ENCODE results near the gene ADAMTS6.
"Not testable (repeated sequence)": the region's sequence is repeated elsewhere in the genome, so short reads cannot be mapped to it uniquely, and the experiment has no call there.

ADAMTS6 gene

DNA sequence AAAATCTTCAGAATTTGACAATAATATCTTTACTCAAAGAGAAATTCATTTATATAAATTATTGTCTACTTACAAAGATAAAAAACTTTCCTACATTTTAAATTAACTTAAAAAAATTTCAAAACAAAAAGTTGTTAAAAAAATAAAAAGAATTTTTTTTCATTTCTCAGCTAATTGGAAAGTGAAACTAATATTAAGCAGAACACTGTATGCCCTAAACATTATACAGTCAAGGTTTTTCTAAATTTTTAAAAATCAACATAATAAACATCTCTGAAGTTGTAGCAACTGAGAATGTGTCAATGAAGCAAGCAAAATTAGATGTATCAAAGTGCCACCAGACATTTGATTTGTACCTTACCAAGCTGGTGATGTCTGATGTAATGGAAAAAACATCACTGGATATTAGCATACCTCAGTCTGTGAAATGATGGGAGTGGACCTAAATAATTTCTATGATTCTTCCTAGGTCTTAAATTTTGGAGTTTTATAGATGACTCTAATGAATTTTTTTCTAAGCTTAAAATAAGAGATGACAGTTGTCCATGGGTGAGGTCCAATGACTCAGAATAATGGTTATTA, 290.1 kb downstream of the ADAMTS6 start:
- no peak for DNase-seq

DNA sequence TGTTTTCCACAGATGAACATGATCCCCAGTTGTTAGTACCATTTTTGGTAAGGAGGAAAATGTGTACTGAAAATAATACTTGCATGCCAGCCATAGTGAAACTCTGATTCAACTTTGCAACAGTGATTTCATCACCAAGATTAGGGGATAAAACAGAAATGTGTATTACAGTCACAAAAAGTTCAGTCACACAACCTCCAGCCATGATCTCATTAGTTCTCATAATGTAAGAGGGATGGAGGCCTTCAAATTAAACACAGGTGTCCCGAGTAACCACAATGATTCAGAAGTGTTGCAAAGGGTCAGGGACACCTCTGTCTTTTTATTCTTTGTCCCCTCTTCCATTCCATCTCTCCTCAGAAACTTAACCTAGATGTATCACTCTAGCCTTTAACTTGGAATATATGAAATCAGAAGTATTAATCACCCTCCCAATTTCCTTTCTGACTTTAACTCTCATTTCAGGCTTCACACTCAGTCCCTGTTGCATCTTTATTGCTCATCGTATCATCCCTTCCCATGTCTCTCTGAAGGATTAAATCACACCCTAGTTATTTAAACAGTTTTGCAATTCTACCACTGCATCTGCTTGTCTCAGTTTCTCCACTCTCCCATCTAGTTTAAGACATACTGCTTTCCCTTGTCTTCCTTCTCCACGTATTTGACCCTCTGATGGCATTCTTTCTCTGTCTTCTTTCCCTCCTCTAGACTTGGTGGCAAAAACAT, 291.2 kb downstream of the ADAMTS6 start:
- no peak for DNase-seq

DNA sequence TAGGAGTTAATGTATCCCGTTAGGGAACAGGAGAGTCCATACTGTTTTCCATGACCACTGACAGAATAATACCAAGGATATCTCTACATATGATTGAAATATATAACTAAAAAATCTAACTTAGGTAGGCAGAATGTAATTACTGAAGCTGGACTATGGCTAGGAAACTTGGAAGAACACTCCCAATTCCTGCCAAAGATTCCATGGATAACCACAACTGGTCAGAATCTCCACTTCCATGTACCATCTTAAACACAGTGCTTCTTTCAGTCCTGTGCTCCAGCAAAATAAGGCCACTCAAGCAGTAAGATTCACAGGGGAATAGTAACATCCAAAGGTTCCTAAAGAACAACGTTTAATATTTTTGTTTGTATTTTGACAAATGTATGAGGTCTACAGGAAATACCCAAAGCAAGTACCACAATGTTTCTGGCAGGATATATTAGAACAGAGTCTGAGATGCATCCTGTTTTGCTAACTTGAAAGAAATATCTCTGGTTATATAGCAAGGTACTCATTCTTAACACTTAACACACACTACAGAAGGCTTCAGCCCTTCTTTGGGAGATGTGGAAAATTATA, 295.0 kb downstream of the ADAMTS6 start:
- no peak for DNase-seq

DNA sequence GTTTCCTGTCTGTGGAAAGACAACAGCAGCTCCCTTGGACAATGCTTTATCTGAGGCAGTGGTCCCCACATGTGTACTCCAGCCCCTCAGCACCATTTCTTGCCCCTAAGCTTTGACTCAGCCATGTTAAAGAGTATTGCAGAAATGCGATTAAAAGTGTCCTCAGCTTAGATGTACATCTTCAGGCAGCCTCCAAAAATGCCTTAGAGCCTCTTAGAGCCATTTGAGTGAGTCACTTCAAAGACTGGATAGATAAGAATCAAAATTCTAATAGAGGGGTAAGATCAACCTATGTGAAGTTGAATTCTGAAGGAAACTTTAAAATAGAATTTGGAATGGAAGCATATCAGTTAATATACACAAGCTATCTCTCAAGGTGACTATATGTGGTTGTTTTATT, 296.3 kb downstream of the ADAMTS6 start:
- no peak for DNase-seq

DNA sequence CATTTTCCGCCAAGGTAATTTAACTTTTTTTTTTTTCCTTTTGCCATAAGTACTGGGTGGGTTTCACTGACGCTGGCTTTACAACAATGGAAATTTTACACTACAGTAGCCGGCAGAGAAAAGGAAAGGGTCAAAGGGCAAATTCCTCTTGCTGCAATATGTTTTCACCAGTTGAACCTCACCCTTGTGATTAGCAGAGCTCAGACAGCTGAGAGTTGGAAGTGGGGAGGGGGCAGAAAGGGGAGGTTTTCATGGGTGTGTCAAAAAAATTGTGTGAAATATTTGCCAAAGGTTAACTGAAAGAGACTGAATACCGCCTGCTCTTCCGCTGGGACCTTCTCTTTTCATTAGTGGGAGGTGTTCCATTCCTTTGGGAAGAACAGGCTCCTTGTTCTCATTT, 296.9 kb downstream of the ADAMTS6 start:
- DNase-seq = no peak

DNA sequence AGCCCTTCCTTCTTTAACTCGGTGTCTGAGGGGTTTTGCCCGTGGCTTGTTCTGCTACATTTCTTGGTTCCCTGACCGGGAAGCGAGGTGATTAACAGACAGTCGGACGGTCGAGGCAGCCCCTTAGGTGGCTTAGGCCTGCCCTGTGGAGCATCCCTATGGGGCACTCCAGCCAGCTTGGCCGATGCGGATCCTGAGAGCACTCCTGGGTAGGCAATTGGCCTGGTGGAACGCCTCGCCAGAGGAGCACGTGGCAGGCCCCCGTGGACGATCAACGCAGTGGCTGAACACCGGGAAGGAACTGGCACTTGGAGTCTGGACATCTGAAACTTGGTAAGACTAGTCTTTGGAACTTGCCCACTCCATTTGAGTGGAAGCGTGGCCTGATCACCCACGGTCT, 307.5 kb downstream of the ADAMTS6 start:
- DNase-seq = not testable (repeated sequence)

DNA sequence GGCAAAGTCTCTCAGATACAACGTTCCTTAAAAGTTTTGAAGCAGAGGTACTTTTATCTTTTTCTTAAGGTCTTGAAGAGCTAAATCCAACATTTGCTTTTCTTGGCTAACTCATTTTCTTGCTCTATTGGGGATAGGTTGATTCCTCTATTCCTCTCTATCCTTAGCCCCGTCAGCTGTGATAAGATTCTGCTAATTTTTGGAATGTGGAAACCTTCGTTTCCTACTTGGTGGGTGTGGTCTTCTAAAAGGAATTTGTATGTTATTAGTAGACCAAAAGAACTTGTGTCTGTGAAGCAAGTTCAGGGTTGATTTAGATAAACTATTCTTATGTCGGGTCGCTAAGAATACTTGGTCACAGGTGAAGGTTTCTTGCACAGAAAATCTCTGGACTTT, 308.6 kb downstream of the ADAMTS6 start:
- no peak for DNase-seq

DNA sequence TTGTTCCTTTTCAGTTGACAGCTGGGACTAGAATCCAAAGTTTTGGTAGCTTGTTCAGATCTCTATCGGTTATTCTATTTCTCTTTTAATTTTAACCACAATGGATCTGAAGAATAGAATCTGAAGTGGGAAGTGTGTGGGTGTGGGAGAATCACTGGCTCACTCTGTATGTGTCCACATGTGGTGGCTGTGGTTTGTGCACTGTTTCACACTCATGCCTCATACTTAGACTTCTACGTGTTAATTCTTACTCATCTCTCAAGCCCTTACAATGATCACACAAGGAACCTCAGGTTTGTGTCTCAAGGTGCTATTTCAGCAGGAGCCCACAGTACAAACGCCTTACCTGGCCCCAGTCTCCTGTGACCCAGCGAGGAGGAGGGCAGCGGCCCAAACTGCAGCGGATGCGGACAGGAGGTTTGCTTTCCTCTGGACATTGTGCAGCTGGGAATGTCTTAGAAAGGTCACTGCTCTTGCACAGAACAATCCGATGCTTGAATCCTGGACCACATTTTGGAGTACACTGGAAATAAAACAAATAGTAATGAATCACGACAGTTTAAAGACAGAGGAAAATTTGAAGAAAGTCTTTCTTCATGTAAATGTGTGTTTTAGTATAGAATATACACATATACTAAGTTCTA, 309.1 kb downstream of the ADAMTS6 start:
- peak in 1 of 2 experiments; percentile 9 for DNase-seq

DNA sequence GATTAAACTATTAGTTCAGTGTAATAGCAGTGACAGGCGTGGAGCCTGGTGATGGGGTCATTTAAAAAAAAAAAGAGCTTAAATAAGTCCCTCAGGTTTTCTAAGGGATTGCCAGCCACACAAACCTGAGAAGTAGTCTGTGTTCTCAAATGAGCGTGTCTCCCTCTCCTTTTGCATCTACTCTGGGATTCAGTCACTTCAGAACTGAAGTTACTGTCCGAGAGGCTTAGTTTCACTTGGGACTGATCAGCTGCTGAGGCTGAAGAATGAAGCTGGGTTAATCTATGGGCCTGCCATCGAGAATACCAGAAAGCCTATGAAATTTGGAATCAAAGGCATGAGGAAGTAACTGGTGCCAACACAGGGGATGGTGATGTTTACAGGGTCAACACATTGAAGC, 310.1 kb downstream of the ADAMTS6 start:
- DNase-seq = no peak

DNA sequence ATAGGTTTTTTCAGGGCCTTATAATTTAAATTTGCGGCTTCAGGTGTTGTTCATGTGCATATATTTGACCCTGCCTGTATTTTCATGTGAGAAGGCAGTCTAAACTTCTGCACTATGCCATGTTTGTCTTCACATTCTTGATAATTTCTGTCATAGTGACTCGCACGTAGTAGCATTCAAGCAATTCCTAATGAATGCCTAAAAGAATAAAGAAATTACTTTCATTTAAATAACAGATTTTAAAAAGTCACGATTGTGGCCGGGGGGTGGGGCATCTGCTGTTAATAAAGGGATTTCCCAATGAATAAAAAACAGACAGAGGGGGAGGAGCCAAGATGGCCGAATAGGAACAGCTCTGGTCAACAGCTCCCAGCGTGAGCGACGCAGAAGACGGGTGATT, 318.0 kb downstream of the ADAMTS6 start:
- no peak for DNase-seq

DNA sequence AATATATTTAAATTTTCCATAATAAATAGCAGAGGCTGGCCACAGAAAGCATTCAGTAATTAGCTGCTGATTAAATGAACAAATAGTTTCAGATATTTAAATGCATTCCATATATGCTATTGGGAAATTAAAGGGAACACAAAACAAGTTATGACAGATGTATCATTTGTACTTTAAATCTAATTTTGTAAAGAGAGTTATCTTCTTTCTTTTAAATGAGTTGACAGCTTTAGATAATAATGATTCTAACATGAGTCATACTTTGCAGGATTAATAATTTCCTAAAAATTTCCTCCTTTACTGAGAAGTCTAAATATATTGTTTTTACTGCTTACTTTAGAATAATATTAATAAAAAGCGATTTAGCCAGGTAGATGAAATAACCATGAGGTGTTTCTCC, 320.1 kb downstream of the ADAMTS6 start:
- DNase-seq = no peak

DNA sequence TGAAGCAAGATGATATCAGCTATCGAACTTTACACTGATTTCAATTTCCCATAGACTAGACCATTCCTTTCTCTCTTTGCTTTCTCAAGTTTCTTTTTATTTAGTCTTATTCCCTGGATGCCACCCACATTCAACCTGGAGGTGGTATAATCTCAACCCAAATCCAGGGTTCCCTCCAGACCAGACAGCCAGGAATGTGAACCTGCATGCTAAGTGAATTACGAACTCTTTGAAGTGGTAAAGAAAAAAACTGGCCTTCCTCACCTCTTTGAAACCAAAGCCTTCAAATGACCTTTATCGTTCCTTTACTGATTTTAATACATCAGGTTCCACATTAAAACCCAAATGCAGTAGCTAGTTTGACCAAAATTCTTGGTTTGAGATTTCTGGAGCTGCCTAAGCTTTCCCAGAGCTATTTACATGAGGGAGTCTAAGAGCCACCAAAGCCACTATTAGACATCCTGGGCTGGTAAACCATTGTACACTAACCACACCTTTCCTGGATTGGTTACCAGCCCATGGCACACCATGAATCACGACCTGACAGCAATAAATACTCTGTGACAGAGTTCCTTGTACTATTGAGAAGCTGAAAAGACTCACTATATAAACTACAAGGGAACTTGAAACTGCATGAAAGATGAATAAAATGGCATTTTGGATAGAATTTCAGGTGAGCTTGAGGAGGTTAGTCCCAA, 323.7 kb downstream of the ADAMTS6 start:
- no peak for DNase-seq

DNA sequence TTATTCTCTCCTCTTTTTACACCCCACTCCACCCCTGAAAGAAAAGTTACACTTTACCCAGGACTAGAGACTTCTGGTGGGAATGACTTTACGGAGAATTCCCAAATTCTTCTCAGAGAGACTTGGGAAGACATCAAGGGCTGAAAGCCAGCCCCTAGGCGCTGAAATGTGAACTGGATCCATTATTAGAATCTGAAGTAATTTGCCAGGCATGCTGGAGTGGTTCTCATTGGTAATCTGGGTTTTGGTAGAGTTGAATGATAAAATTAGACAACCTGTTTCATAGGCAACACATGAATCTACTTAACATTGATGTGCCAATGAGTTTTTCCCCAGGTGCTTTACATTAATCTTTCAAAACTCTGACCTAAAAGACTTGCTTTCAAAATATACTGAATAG, 324.8 kb downstream of the ADAMTS6 start:
- no peak for DNase-seq

DNA sequence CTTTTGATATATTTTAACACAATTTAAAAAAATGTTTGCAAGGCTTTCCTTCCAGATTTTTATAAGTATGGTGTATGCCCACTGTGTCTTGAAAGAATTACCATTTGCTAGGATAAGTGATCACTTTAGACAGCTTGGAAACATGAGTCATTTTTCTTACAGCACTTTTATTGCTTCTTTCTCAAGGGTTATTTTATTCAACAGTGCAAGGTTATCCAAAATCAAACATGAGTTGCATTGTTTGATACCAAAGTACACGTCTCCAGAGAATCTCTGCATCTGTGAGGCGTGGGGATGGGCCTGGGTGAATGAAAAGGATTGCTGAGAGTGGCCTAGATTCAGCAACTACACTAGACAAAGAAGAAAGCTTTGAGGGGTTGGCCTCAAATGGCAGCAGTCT, 329.6 kb downstream of the ADAMTS6 start:
- no peak for DNase-seq

DNA sequence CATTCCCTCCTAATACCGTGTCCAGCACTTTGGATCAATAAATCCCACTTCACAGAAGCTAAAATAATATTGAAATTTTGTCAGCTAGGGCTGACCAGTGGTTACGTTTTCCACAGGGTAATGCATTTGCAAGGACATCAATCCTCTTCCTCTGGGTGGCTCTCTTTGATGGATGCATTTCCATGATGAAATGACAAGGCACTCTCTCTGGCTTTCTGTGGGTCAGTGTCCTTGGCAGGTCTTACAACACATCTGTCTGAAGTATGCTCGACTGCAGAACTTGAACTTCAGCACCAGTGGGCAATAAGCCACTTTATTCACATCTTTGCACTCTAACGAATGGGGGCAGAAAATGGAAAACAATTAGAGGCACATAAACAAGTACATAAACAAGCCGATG, 330.1 kb downstream of the ADAMTS6 start:
- no peak for DNase-seq

DNA sequence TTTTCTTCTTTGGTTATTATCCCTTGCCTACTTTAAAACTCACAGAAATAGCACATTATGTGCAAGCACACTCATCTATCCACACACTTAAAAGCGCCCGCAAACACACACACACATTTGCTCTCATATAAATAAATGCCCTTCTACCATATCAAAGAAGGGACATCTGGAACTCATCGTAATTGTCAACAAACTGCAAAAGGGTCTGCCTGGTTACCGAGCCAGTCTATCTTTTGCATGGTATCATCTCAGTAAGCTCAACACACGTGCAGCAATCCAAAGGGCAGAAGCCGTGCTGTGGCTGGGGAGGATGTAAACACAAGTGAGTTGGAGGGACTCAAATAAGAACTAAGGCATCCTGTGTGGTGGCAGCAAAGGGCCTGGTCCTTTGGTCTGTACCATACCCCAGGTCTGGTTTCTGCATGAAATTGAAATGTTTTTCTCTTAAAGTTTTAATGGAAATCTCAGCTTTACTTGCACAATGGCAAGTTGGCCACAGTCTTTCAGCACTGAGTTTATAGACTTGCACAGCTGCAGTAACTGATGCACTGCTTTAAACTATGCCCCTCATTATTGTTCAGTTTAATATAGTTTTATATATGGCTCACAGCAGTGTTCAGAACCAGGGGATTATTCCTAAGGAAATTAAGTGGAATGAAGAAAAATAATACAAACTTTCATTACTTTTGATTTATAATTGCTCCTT, 331.0 kb downstream of the ADAMTS6 start:
- DNase-seq = no peak

DNA sequence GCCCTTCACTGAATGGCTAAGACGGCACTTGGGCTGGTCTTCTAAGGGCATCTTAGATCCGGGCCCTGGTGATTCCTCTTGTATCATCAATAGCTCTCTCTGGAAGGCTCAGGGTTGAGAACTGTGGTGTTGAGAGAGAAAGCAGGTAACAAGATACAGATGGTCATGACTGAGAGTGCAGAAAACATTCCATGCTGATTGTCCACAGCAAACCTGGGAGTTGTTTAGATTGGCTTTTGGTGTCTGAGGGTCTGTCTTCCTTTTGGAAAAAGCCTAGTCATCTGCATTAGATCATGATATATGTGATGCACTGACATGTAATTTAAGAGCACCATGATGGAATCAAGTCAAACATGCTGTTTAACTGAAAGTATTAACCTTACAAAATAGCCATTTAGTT, 331.9 kb downstream of the ADAMTS6 start:
- DNase-seq = no peak

DNA sequence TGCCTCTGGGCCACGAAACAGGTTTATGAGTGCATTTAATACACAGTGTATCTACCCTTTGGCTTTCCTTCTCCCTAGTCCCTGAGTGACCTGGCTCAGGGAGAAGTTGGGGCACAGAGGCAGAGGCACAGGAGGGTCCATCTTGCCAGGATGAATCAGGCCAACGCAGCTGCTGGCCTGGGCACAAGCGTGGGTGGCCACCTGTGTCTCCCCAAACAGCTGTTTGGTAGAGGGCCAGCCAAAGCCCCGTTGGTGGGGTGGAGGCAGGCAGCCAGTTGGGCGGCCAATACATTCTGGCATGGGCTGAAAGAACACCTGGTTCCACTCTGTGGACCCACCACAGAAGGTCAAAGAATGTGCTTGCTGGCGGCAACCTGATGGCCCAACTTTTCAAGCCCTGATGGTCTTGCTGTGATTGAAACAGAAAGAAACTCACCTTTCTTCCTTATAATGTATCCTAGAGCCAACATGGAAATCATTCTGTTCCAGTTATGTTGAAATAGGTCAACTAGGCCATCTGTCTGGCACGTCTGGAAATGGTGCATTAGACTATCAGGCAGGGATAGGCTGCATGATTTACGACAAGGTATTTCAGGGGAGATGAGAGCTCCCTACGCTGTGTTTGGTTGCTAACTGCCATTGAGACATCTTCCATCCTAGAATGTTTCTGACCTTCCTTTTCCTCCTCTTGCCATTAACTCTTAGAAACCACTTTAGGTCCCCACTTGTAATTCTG, 337.4 kb downstream of the ADAMTS6 start:
- no peak for DNase-seq

DNA sequence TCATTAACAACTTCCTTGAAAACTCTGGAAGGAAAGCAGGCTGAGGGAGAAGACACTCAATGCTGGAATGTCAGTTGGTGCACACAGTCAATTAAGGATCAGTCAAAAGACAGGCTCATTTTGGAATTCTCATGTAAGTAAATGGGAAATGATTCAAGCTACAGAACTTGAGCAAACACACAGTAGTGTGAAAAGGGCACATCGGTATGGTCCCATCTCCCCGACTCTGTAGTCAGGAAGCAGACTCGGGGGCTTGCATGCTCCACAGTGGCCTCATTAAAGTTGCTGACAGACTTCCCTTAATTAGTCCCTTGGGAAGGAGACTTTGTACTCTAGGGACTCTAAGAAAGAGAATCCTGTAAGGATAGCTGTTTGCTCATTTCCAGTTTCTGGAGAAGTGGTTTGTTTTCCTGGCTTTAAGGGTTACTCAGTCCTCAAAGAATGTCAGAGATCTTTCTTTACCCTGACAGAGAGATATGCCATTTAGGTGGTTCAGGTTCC, 339.2 kb downstream of the ADAMTS6 start:
- no peak for DNase-seq

DNA sequence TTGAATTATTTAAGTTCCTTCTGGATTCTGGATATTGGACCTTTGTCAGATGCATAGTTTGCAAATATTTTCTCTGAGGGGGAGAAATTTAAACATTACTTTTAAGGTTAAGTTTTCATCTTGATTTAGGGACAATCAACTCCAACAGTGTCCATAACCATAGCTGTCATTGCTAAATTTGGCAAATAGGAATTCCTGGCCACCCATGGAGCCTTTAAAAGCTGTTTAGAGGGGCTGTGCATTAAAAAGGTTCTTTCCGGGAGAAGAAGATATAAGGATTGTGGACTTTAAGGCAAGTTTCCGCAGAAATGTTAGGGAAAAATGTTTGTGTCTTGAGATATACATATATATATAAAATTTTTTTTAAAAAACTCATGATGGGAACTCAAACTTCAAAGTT, 339.7 kb downstream of the ADAMTS6 start:
- no peak for DNase-seq

DNA sequence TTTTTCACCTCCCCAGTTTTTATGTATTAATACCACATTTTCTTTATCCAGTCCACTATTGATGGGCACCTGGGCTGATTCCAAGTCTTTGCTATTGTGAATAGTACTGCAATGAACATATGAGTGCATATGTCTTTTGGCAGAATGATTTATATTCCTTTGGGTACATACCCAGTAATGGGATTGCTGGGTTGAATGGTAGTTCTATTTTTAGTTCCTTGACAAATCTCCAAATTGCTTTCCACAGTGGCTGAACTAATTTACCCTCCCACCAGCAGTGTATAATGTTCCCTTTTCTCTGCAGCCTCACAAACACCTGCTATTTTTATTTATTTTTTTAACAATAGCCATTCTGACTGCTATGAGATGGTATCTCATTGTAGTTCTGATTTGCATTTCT, 340.2 kb downstream of the ADAMTS6 start:
- DNase-seq = no peak

DNA sequence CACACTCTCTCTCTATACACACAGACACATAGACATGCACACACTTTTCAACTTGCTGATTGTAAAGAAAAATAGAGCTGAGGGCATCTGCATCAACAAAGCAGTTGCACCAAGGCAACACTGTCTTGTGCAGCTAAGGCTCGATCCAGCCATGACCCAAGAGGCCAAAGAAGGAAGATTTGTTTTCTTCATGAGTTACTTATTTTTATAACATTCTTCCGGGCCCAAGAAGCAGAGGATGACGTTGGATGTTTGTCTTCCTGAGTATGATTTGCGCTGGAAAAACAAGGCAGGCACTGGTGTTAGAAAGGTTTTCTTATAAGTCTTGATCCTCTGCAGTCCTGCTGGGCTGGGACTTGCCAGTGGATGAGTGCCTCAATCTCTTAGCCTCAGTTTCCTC, 344.1 kb downstream of the ADAMTS6 start:
- DNase-seq = no peak

Measured in stimulated activated CD4-positive, alpha-beta T cell treated with anti-CD3 and anti-CD28 coated beads, Interleukin-4, amount 100 ng/mL, for 4 hours (primary cell).